Measurements from ENCODE around the gene RPS24.

Gene RPS24

DNA sequence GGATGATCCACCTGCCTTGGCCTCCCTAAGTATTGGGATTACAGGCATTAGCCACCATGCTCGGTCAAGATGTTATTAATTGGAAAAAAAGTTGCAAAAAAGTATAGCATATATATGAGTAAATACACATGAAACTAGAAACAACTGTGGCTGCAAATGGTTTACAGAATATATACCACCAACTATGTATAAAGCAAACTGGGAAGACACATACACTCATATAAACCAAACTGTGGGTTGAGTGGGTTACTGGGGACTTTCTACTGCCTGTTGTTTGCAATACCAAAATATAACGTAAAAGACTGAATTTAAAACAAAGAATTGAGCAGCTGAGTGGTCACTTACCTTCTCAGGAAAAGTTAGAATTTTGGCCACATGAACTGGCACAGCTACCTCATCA is 12.5 kb upstream of the RPS24 start:
- in situ Hi-C loops (cut with MboI; ENCODE audit: low pct_unique_long_range_greater_than_20kb, low sequenced_read_pairs): no loop called here

DNA sequence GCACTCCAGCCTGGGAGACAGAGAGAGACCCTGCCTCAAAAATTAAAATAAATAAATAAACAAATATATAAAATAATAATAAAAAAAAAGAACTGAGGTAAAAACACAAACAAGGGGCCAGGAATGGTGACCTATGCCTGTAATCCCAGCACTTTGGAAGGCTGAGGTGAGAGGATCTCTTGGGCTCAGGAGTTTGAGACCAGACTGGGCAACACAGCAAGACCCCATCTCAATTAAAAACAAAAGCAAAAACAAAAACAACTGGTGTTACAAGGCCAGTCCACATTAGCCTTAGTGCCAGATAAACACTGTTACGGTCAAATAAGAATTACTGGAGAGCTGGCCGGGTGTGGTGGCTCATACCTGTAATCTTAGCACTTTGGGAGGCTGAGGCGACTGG is 9.9 kb upstream of the RPS24 start:
- in situ Hi-C loops (cut with MboI; ENCODE audit: low pct_unique_long_range_greater_than_20kb, low sequenced_read_pairs): no loop called here
- no peak for DNase-seq

More for the DNA sequence above, 12.5 kb upstream of the RPS24 start:
- no peak for DNase-seq

DNA sequence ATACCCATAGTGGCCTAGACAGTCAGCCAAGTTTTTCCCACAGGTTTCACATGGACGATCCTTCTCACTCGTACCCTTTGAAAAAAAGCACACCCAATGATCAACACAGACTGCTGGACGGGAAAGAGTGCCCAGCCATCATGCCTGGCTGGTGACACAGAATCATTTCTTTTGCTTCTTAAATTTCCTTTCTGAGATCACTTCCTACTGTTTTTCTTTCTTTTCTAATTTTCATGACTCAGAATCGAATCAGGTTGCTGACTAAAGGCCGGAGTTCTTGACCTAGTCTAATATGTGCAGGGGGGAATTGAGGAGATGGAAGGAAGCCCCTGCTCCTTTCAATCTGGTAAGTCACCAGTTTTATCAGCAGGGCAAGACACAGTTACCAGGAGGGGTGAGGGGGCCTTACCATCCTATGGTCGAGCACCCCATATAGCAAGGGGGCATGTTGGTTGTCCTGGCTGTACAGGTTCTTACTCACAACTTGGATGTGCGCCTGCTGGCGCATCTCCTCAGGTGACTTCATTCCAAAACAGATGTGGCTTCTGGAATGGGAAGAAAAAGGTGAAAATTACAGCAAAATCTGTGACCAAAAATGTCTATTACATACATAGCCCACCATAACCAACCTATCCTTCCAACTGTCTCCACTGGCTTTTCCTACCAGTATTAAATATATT is 7.8 kb upstream of the RPS24 start:
- in situ Hi-C loops (cut with MboI; ENCODE audit: low pct_unique_long_range_greater_than_20kb, low sequenced_read_pairs): loop anchor here (25.0 kb wide), 1 partner anchor 1161 kb away; no protein-coding TSS in a partner anchor
- no peak for DNase-seq

DNA sequence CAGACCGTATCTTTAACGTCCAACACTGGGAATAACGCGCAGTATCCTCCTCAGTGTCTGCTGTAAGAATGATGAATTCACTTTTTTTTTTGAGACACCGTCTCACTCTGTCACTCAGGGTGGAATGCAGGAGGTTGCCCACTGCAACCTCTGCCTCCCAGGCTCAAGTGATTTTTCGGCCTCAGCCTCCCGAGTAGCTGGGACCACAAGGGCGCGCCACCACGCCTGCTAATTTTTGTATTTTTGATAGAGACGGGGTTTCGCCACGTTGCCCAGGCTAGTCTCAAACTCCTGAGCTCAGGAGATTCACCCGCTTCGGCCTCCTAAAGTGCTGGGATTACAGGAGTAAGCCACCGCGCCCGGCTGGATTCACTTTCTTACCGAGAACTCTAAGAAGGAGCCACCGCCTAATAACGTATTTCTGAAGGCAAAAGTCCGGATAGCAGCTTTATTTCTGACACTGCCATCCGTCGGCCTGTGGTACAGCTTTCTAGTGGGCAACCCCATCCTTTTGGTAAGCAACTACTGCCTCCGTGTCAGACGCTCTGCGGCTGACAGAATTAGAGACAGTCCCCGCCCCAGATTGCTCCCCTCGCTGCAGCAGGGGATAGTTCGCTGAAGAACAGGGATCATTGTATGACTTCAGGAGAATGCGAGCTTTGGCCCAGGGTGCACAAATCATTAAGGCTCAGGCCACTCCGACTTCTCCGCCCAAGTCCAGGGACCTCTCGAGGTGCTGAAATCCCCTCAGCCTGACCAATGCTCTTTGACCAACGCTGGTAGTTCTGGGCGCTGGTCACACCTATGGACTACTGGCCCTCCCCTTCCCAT is 5.0 kb upstream of the RPS24 start:
- in situ Hi-C loops (cut with MboI; ENCODE audit: low pct_unique_long_range_greater_than_20kb, low sequenced_read_pairs): loop anchor here (25.0 kb wide), 1 partner anchor 1159 kb away; no protein-coding TSS in a partner anchor
- no peak for DNase-seq

DNA sequence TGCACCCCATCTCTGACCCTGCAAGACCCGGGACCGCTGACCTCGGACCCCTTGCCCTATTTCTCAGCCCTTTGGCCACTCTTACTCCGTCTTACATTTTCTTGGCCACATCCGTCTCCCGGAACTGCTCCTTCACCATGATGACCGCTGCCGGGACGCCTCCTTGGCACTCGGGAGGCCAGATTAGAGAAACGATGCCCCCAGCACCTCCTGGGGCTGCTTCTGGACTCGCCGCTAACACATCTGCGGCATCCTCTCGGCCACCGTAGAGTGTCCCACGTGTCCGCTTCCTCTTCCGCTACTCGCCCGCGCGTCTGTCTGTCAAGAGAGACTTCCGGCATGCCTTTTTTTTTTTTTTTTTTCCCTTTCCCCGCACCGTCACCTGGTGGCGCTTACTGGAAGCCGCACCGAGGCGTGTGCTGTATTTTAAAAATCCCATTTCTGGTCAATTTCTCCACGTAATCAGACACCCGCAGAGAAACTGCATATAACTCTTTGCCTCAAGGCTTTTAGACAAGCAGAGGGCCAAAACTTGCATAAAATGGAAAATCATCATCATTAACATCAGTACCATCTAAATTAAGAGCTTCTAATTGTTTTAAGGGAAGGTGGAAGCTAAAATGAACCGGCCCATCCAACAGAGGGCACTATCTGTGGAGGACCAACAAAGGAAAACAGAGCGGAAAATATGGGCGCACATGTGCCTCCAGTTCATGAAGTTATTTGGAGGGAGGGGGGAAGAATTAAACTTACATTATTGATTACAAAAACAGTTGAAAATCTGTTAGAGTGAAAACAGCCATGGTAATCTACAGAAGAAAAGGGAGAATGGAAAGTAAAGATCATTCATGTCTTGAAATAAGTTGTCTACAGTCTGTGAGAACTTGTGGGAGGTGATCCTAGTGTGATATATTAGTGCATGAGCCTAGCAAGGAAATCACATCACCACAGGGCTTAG is 4.1 kb upstream of the RPS24 start, which contains the start of gene POLR3A:
POLR3A (minus strand) TSS at position 247 of the 958 bp plus-strand sequence; CDS start at position 139, 108 bp downstream.
- in situ Hi-C loops (cut with MboI; ENCODE audit: low pct_unique_long_range_greater_than_20kb, low sequenced_read_pairs): loop anchor here (25.0 kb wide), 1 partner anchor 1158 kb away; no protein-coding TSS in a partner anchor
- peak; percentile 98 for DNase-seq

DNA sequence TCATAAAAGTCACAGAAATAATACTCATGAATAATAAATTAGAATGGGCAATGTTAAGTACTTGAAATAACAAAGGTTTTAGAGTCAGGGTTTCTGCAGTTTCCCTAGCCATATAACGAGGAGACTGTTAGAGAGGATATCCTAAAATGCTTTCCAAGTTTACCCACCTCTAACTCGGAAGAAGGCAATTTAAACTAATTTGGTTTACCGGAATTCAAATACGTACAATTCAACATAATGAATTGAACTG is 351 bp upstream of the RPS24 start:
- in situ Hi-C loops (cut with MboI; ENCODE audit: low pct_unique_long_range_greater_than_20kb, low sequenced_read_pairs): loop anchor here (25.0 kb wide), 1 partner anchor 1154 kb away; no protein-coding TSS in a partner anchor

DNA sequence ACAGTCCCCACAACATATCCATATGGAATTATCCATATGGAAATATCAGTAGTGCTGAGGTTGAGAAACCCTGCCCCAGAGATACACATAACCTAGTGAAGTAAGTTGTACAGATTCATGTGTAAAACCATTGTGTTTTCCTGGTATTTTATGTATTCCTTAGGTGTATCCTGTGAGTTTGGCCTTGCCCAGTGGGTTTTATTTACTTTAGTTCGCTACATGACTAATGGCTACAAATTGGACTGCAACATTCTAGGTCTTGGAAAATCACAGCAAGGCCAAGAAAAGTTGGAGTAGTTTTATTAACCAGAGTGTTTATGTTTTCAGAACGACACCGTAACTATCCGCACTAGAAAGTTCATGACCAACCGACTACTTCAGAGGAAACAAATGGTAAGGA is 1.4 kb downstream of the RPS24 start:
- DNase-seq: no peak
- in situ Hi-C loops (cut with MboI; ENCODE audit: low pct_unique_long_range_greater_than_20kb, low sequenced_read_pairs): loop anchor here (25.0 kb wide), 1 partner anchor 1152 kb away; no protein-coding TSS in a partner anchor

More for the DNA sequence above, 351 bp upstream of the RPS24 start:
- no peak for DNase-seq

DNA sequence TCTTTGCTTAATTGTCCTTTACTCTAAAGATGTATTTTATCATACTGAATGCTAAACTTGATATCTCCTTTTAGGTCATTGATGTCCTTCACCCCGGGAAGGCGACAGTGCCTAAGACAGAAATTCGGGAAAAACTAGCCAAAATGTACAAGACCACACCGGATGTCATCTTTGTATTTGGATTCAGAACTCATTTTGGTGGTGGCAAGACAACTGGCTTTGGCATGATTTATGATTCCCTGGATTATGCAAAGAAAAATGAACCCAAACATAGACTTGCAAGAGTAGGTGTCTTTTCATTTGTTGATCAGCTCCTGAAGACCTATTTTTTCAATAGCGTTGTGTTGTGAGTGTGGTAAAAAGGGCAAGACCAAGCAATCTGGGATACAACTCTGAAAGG is 1.8 kb downstream of the RPS24 start:
- in situ Hi-C loops (cut with MboI; ENCODE audit: low pct_unique_long_range_greater_than_20kb, low sequenced_read_pairs): loop anchor here (25.0 kb wide), 1 partner anchor 1152 kb away; no protein-coding TSS in a partner anchor
- DNase-seq: no peak

DNA sequence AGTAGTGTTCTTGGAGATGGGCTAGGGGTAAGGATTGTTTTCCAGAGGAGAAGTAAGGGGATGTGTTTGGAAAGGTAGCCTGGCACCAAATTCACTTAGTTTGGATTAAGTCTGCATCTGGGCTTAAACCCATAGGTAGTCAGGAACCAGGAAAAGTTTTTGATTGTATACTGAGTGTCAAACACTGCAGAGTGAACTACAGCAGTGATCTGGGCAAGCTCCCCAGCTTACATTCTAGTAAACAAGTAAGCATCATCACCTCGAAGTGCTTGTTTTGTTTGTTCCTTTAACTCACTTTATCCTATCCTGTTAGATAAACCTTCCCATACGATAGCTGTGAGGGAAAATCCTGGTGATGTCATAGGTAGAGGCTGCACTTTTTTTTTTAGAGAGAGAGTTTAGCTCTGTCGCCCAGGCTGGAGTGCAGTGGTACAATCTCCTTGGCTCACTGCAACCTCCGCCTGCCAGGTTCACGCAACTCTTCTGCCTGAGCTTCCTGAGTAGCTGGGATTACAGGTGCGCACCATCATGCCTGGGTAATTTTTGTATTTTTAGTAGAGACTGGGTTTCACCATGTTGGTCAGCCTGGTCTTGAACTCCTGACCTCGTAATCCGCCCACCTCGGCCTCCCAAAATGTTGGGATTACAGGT is 2.4 kb downstream of the RPS24 start:
- DNase-seq: no peak
- in situ Hi-C loops (cut with MboI; ENCODE audit: low pct_unique_long_range_greater_than_20kb, low sequenced_read_pairs): loop anchor here (25.0 kb wide), 1 partner anchor 1151 kb away; no protein-coding TSS in a partner anchor

DNA sequence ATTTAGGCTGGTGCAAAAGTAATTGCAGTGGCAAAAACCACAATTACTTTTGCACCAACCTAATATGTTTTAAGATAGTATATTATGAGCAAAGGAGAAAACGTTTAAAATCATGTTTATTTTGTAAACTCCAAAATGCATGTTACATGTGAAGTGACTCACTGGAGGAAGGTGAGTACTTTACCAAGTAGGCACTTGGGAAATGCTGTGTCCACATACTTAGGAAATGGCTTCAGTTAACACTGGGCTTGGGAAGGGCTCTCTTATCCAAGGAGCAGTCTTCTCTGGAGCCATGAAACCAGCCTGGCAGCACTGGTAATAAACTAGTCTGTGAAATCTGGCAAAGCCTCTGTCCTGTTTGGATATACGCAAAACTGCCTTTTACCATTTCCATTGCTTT is 4.4 kb downstream of the RPS24 start:
- in situ Hi-C loops (cut with MboI; ENCODE audit: low pct_unique_long_range_greater_than_20kb, low sequenced_read_pairs): loop anchor here (25.0 kb wide), 1 partner anchor 1149 kb away; no protein-coding TSS in a partner anchor
- DNase-seq: no peak

DNA sequence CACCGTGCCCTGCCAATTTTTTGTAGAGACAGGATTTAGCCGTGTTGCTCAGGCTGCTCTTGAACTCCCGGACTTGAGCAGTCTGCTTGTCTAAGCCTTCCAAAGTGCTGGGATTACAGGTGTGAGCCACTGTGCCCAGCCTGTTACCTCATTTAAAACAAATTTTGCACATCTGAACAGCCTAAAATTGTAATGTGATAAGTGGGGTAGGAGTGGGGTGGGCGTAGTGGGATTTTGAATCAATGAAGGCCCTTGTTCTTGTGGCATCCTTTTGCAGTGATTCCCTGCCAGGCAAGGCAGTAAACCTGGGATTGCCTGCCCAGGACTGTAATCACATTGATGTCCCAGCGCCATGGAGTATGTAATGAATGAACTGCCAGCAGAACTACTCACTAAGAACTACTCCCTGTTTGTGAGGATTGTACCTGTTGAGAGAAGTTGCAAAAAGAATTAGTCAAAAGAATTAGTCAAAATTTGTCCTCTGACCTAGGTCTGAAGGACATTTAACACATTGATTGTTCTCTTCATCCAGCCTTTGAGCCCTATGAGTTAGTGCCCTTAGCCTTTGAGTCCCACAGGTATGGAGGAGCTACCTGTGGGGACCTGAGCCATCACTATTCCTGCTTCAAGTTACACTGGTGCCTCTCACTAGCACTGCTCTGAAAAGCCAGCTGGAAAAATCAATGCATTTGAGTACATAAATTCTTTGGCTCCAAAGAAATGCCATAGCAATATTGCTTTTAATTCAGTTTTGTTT is 5.3 kb downstream of the RPS24 start:
- in situ Hi-C loops (cut with MboI; ENCODE audit: low pct_unique_long_range_greater_than_20kb, low sequenced_read_pairs): loop anchor here (25.0 kb wide), 1 partner anchor 1148 kb away; no protein-coding TSS in a partner anchor
- DNase-seq: no peak

DNA sequence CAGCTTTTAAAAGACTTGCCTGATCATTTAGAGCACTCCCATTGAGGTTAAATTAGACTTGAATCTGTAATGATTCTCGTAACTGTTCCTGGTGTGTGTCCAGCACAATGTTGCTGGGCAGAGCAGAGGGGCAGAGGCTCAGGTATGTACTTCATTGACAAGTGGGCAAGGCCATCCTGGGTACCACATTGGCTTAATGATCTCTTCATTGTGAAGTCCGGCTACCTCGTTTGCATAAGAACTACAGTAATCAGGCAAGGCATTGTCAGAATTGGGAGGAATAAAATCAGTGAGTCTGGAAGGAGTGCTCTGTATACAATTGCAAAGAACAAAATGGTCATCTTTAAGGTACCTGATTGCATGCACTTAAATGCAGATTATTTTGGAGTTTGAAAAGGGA is 6.1 kb downstream of the RPS24 start:
- in situ Hi-C loops (cut with MboI; ENCODE audit: low pct_unique_long_range_greater_than_20kb, low sequenced_read_pairs): loop anchor here (25.0 kb wide), 1 partner anchor 1148 kb away; no protein-coding TSS in a partner anchor
- DNase-seq: no peak

DNA sequence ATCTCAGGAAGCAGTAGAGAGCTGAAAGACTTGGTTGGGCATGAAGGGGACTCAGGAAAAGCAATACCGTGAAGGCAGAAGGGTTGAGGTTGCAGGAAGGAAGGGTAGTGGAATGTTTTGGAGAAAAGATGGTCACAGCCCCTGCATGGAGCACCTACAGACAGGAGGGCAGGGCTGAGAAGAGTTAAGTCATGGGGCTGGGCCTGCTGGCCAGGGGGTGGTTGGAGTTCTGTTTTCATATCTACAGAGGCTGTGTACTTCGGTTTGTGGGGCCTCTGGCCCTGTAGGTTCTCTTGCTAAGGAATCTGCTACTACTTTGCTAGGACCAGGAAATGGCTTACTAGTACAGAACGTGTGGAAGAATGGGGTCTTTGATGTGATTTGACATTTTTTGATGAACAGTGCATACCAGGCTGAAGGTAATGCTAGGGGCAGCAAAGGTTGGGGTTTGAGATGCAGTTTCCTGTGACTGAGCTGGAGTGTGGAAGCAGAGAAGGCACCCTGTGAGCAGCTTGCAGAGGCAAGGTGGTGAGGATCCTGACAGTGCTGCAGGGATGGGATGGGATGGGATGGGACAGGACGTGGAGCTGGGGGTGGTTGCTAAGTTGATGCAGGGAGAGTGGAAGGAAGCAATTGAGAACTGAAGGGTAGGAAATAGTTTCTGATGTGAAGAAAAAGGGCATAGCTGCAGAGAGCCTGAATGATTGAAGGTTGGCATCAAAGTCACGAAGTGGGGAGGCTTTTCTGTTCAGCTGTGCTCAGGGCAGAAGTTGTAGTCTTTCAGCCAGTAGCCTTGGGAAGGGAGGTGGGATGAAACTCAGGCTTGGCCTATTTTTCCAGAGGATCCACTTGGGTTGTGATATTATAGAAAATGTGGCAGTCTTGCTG is 7.8 kb downstream of the RPS24 start:
- in situ Hi-C loops (cut with MboI; ENCODE audit: low pct_unique_long_range_greater_than_20kb, low sequenced_read_pairs): loop anchor here (25.0 kb wide), 1 partner anchor 1146 kb away; no protein-coding TSS in a partner anchor

DNA sequence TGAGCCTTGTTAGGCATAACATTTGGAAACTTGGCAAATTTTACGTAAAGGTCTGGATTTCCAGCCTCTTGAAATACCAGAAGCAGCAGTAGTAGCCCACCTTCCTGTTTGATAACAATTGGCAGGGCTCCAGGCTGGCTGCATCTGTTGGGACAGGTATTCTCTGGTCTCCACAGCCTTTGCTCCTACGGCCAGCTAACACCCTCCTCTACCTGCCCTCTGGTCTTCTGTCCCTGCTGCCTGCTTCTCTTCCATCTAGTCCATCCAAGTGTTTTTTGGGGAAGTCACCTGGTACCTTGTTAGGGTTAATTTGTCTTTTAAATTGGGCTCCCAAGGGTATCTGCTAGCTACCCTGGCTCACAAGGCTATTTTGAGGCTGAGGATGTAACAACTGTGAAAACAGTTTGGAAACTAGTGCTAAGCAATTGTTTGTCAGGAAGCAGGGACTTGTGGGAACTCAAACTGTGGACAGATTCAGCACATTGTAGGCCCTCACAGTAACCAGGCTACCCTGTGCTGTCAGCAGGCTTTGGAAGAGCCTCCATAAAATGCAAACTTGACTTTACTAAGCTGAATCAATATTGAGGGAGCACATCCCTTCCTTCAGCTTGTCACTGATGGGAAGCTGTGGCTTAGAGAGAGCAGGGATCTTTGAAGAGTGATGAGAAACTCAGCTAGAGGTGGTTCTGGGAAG is 8.5 kb downstream of the RPS24 start:
- no peak for DNase-seq
- in situ Hi-C loops (cut with MboI; ENCODE audit: low pct_unique_long_range_greater_than_20kb, low sequenced_read_pairs): loop anchor here (25.0 kb wide), 1 partner anchor 1145 kb away; no protein-coding TSS in a partner anchor

More for the DNA sequence above, 7.8 kb downstream of the RPS24 start:
- DNase-seq: no peak

DNA sequence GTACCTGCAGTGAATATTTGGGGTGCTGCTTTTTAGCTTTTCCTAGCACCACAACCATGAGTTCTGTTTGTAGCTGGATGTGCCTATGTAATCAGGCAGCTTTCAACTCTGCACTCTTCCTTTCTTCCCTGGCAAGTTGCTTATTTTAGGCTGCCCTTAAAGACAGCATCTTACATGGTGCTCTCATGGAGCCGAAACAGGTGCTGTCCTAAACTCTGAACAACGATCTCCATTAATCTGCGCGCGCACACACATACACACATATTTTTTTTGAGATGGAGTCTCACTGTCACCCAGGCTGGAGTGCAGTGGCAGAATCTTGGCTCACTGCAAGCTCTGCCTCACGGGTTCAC is 9.1 kb downstream of the RPS24 start:
- DNase-seq: no peak
- in situ Hi-C loops (cut with MboI; ENCODE audit: low pct_unique_long_range_greater_than_20kb, low sequenced_read_pairs): loop anchor here (25.0 kb wide), 1 partner anchor 1145 kb away; no protein-coding TSS in a partner anchor

DNA sequence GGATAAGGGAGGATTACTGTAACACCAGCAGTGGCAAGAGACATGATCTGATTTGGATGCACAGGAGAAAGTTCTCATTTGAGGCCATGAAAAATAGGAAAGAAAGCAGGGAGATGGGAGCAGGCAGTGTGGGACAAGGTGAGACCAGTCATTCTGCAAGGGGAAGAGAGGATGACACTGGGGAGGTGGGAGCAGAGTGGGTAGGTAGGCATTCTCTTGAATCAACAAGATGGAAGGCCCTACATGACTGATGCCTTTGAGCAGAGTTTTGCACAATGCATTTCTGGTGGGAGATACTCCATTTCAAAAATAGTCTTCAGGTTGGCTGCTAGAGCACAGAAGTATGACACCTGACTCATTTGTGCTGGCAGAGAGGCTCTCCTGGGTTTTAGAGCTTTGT is 10.5 kb downstream of the RPS24 start:
- no peak for DNase-seq
- in situ Hi-C loops (cut with MboI; ENCODE audit: low pct_unique_long_range_greater_than_20kb, low sequenced_read_pairs): loop anchor here (25.0 kb wide), 1 partner anchor 1143 kb away; no protein-coding TSS in a partner anchor
